ENCODE measurements around the gene PRPF40A.

DNA sequence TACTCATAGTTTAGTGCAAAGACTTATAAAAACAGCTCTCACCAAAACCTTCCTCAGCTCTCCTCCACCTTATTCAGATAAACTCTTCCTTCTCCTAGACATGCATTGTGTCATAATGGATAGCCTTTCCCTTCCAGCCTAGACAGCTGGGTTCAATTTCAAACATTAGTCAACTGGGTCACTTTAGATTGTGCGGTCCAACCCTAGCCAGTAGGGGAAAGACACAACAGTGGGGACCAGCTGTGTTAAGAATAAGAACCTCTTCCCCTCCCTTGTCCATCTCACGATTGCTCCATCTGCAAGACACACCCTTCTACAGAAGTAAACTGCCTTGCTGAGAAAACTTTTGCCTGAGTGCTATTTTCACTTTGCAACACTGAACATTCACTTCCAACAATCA is 8.5 kb downstream of the PRPF40A start:
- TF ChIP-seq POLR2AphosphoS5 (IDR thresholded peaks at IDR 0.05; ENCODE audit: insufficient read depth in 1 of 2, low read depth in 1 of 2) (no peak), POLR2A (IDR thresholded peaks at IDR 0.05) (no peak)
- TF ChIP-seq, protein P1, sequence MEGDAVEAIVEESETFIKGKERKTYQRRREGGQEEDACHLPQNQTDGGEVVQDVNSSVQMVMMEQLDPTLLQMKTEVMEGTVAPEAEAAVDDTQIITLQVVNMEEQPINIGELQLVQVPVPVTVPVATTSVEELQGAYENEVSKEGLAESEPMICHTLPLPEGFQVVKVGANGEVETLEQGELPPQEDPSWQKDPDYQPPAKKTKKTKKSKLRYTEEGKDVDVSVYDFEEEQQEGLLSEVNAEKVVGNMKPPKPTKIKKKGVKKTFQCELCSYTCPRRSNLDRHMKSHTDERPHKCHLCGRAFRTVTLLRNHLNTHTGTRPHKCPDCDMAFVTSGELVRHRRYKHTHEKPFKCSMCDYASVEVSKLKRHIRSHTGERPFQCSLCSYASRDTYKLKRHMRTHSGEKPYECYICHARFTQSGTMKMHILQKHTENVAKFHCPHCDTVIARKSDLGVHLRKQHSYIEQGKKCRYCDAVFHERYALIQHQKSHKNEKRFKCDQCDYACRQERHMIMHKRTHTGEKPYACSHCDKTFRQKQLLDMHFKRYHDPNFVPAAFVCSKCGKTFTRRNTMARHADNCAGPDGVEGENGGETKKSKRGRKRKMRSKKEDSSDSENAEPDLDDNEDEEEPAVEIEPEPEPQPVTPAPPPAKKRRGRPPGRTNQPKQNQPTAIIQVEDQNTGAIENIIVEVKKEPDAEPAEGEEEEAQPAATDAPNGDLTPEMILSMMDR (IDR thresholded peaks at IDR 0.05) = no peak
